ENCODE measurements around the gene CLCN6.

CLCN6 gene

GRCh38 chr1:11784256-11784992 is 21.6 kb upstream of the CLCN6 start (continued):
- TF ChIP-seq, protein P1, sequence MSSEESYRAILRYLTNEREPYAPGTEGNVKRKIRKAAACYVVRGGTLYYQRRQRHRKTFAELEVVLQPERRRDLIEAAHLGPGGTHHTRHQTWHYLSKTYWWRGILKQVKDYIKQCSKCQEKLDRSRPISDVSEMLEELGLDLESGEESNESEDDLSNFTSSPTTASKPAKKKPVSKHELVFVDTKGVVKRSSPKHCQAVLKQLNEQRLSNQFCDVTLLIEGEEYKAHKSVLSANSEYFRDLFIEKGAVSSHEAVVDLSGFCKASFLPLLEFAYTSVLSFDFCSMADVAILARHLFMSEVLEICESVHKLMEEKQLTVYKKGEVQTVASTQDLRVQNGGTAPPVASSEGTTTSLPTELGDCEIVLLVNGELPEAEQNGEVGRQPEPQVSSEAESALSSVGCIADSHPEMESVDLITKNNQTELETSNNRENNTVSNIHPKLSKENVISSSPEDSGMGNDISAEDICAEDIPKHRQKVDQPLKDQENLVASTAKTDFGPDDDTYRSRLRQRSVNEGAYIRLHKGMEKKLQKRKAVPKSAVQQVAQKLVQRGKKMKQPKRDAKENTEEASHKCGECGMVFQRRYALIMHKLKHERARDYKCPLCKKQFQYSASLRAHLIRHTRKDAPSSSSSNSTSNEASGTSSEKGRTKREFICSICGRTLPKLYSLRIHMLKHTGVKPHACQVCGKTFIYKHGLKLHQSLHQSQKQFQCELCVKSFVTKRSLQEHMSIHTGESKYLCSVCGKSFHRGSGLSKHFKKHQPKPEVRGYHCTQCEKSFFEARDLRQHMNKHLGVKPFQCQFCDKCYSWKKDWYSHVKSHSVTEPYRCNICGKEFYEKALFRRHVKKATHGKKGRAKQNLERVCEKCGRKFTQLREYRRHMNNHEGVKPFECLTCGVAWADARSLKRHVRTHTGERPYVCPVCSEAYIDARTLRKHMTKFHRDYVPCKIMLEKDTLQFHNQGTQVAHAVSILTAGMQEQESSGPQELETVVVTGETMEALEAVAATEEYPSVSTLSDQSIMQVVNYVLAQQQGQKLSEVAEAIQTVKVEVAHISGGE (tag by site-specific recombination; conservative IDR thresholded peaks at IDR 0.05; ENCODE audit: low read depth), result no peak

GRCh38 chr1:11784993-11785769 is 20.8 kb upstream of the CLCN6 start:
- H3K4me3 ChIP-seq (ENCODE audit: low read depth, low read length), result no peak overlapping the region
- ChIA-PET CTCF (interaction anchor here (0.6 to 2.5 kb wide), 19 partner anchors 9 to 554 kb away, joined by 3 to 14 read pairs (median 4); no protein-coding TSS in a partner anchor), POLR2A (no interaction called here)
- no peak overlapping the region for H3K27ac ChIP-seq (ENCODE audit: extremely low read depth, low read depth, low read length)
- H3K4me1 ChIP-seq (ENCODE audit: control insufficient read depth, insufficient read depth, low read length), result no peaks in the 10 kb centered on the region
- peaks cover 0 to 9% of the 10 kb centered on the region in 2 experiments; a peak in 1 of 3 replicates for H3K36me3 ChIP-seq (ENCODE audit: control insufficient read depth in 2 of 2, insufficient read depth in 1 of 2, low read length in 2 of 2)
- H3K9me3 ChIP-seq (ENCODE audit: control insufficient read depth, insufficient read depth, low read depth, low read length), result no peaks in the 10 kb centered on the region
- 0 out of 2 replicates have a peak, but pooled peaks have one; percentile 13 for TF ChIP-seq SCRT1 (tag by site-specific recombination; IDR thresholded peaks at IDR 0.05; ENCODE audit: borderline replicate concordance)
- TF ChIP-seq ZNF692 (tag by site-specific recombination; IDR thresholded peaks at IDR 0.05), result 0 out of 2 replicates have a peak, but pooled peaks have one; percentile 17
- no peak for TF ChIP-seq ZNF211 (tag by site-specific recombination; IDR thresholded peaks at IDR 0.05; ENCODE audit: low read depth)
- TF ChIP-seq ZNF558 (tag by site-specific recombination; IDR thresholded peaks at IDR 0.05), result no peak
- no peak for TF ChIP-seq ZNF521 (tag by site-specific recombination; IDR thresholded peaks at IDR 0.05)
- no peak for TF ChIP-seq ZNF248 (tag by site-specific recombination; IDR thresholded peaks at IDR 0.05)
- TF ChIP-seq GLIS2 (tag by site-specific recombination; IDR thresholded peaks at IDR 0.05), result peak; percentile 62; the same call in 1 of the 2 replicates
- TF ChIP-seq, protein P2, sequence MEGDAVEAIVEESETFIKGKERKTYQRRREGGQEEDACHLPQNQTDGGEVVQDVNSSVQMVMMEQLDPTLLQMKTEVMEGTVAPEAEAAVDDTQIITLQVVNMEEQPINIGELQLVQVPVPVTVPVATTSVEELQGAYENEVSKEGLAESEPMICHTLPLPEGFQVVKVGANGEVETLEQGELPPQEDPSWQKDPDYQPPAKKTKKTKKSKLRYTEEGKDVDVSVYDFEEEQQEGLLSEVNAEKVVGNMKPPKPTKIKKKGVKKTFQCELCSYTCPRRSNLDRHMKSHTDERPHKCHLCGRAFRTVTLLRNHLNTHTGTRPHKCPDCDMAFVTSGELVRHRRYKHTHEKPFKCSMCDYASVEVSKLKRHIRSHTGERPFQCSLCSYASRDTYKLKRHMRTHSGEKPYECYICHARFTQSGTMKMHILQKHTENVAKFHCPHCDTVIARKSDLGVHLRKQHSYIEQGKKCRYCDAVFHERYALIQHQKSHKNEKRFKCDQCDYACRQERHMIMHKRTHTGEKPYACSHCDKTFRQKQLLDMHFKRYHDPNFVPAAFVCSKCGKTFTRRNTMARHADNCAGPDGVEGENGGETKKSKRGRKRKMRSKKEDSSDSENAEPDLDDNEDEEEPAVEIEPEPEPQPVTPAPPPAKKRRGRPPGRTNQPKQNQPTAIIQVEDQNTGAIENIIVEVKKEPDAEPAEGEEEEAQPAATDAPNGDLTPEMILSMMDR (tag by site-specific recombination; IDR thresholded peaks at IDR 0.05), result peak; percentile 72
- TF ChIP-seq ZBTB48 (tag by site-specific recombination; IDR thresholded peaks at IDR 0.05), result peak; percentile 47; the same call in 1 of the 2 replicates
- peak; percentile 71 for TF ChIP-seq ZNF10 (tag by site-specific recombination; IDR thresholded peaks at IDR 0.05)
- no peak for TF ChIP-seq ZNF704 (tag by site-specific recombination; IDR thresholded peaks at IDR 0.05)
- peak; percentile 59 for TF ChIP-seq ZNF2 (tag by site-specific recombination; IDR thresholded peaks at IDR 0.05)
- no peak for TF ChIP-seq ZNF791 (tag by site-specific recombination; IDR thresholded peaks at IDR 0.05)

Measured in HEK293 (cell line).